ENCODE measurements around the gene SLCO2B1.

Gene SLCO2B1

GRCh38 chr11:75242722-75243600 lies 92.1 kb downstream of the SLCO2B1 start:
- Histone ChIP-seq H3K27ac (ENCODE audit: low read depth, low read length) (no peak overlapping the region), H3K36me3 (ENCODE audit: control insufficient read depth, low read length) (no peaks in the 10 kb centered on the region), H3K9me2 (replicated peaks; ENCODE audit: control insufficient read depth, low read length) (no peaks in the 10 kb centered on the region), H3K9me3 (ENCODE audit: control insufficient read depth, insufficient read depth, low read length) (no peaks in the 10 kb centered on the region), H3F3A (ENCODE audit: control insufficient read depth, insufficient read depth) (no peaks in the 10 kb centered on the region), H3K4me2 (ENCODE audit: low read length) (no peak overlapping the region), H3K4me1 (ENCODE audit: control insufficient read depth, low read length) (no peaks in the 10 kb centered on the region), H3K4me3 (ENCODE audit: low read length) (no peak overlapping the region), H3K27me3 (ENCODE audit: control insufficient read depth, low read length) (no peaks in the 10 kb centered on the region), H3K79me2 (ENCODE audit: control insufficient read depth, low read length) (no peaks in the 10 kb centered on the region), H4K20me1 (ENCODE audit: control insufficient read depth, insufficient read depth, low read depth, low read length) (no peaks in the 10 kb centered on the region)
- no peak for TF ChIP-seq CTCF (IDR thresholded peaks at IDR 0.05; ENCODE audit: low read depth, low read length, poor library complexity, severe bottlenecking)

- no peak for TF ChIP-seq CTCF (IDR thresholded peaks at IDR 0.05; ENCODE audit: low read depth, low read length, poor library complexity, severe bottlenecking)
- TF ChIP-seq EZH2phosphoT487 (IDR thresholded peaks at IDR 0.05; ENCODE audit: borderline replicate concordance, low read length), result no peak
- no peak overlapping the region for H3K27ac ChIP-seq (ENCODE audit: low read depth, low read length)
- H3K4me3 ChIP-seq (ENCODE audit: low read length), result no peak overlapping the region
- H3K9me2 ChIP-seq (replicated peaks; ENCODE audit: control insufficient read depth, low read length), result no peaks in the 10 kb centered on the region
- no peaks in the 10 kb centered on the region for H3K36me3 ChIP-seq (ENCODE audit: control insufficient read depth, low read length)
- H3K27me3 ChIP-seq (ENCODE audit: control insufficient read depth, low read length), result no peaks in the 10 kb centered on the region
- no peaks in the 10 kb centered on the region for H3K79me2 ChIP-seq (ENCODE audit: control insufficient read depth, low read length)
- H3K4me2 ChIP-seq (ENCODE audit: low read length), result no peak overlapping the region
- H3K4me1 ChIP-seq (ENCODE audit: control insufficient read depth, low read length), result no peaks in the 10 kb centered on the region
- H3F3A ChIP-seq (ENCODE audit: control insufficient read depth, insufficient read depth), result no peaks in the 10 kb centered on the region
- no peaks in the 10 kb centered on the region for H3K9me3 ChIP-seq (ENCODE audit: control insufficient read depth, insufficient read depth, low read length)
- H4K20me1 ChIP-seq (ENCODE audit: control insufficient read depth, insufficient read depth, low read depth, low read length), result no peaks in the 10 kb centered on the region
Observed at GRCh38 chr11:75244052-75244814, 93.3 kb downstream of the SLCO2B1 start.

- H4K20me1 ChIP-seq (ENCODE audit: control insufficient read depth, insufficient read depth, low read depth, low read length), result no peaks in the 10 kb centered on the region
- no peaks in the 10 kb centered on the region for H3K9me3 ChIP-seq (ENCODE audit: control insufficient read depth, insufficient read depth, low read length)
- TF ChIP-seq CTCF (IDR thresholded peaks at IDR 0.05; ENCODE audit: low read depth, low read length, poor library complexity, severe bottlenecking) (no peak), EZH2phosphoT487 (IDR thresholded peaks at IDR 0.05; ENCODE audit: borderline replicate concordance, low read length) (no peak)
- H3K27me3 ChIP-seq (ENCODE audit: control insufficient read depth, low read length), result no peaks in the 10 kb centered on the region
- no peak overlapping the region for H3K27ac ChIP-seq (ENCODE audit: low read depth, low read length)
- no peak overlapping the region for H3K4me2 ChIP-seq (ENCODE audit: low read length)
- no peaks in the 10 kb centered on the region for H3K36me3 ChIP-seq (ENCODE audit: control insufficient read depth, low read length)
- H3K9me2 ChIP-seq (replicated peaks; ENCODE audit: control insufficient read depth, low read length), result no peaks in the 10 kb centered on the region
- no peaks in the 10 kb centered on the region for H3K79me2 ChIP-seq (ENCODE audit: control insufficient read depth, low read length)
- no peak overlapping the region for H3K4me3 ChIP-seq (ENCODE audit: low read length)
- H3F3A ChIP-seq (ENCODE audit: control insufficient read depth, insufficient read depth), result no peaks in the 10 kb centered on the region
- H3K4me1 ChIP-seq (ENCODE audit: control insufficient read depth, low read length), result no peaks in the 10 kb centered on the region
Observed at GRCh38 chr11:75245356-75246005, 94.6 kb downstream of the SLCO2B1 start.

Data from DOHH2 (cell line).